Mammary epithelial cell (primary cell): ENCODE data around the gene C9orf50.

Experiments
- CTCF ChIP-seq, 2 donors: IDR thresholded peaks in 1 of 2; conservative IDR thresholded peaks in 1 of 2; 2 replicates each; pipeline ENCODE4 v1.5.1; 2011 to 2012; ENCODE audit warnings: inconsistent platforms in 2 of 2, low read length in 2 of 2, mild to moderate bottlenecking in 2 of 2, control low read depth in 1 of 2, low read depth in 1 of 2; ENCODE audit not compliant: insufficient read depth in 1 of 2; ENCODE audit errors: extremely low read depth in 1 of 2
- EZH2 ChIP-seq: IDR thresholded peaks from 2 replicates; pipeline ENCODE4 v1.6.1; 2012; ENCODE audit warnings: low read length, inconsistent platforms, borderline replicate concordance

GRCh38 chr9:129607027-129607387 lies 13.9 kb downstream of the C9orf50 start:
- no peak for TF ChIP-seq CTCF (conservative IDR thresholded peaks at IDR 0.05 in 1 of 2, IDR thresholded peaks at IDR 0.05 in 1 of 2; ENCODE audit: extremely low read depth in 1 of 2, insufficient read depth in 1 of 2, low read depth in 1 of 2, low read length in 2 of 2)
- TF ChIP-seq EZH2: no peak
